SKM-1 treated with dmso at 0.1 percent for 144 hours (cell line): ENCODE measurements around the gene ARL2.
"Not testable (repeated sequence)": the region's sequence is repeated elsewhere in the genome, so short reads cannot be mapped to it uniquely, and the experiment has no call there.

Experiments used
- DNase-seq: peaks from one replicate; lab custom pipeline; 2025; ENCODE audit not compliant: unreplicated experiment; lab: John Stamatoyannopoulos, UW

ARL2 gene

GRCh38 chr11:65013888-65014725 is at the start of gene ARL2:
Gene ARL2, plus strand, starts transcription at chr11:65014160. Its CDS starts 48 bp downstream, at chr11:65014208.
- peak; percentile 87 for DNase-seq

DNA sequence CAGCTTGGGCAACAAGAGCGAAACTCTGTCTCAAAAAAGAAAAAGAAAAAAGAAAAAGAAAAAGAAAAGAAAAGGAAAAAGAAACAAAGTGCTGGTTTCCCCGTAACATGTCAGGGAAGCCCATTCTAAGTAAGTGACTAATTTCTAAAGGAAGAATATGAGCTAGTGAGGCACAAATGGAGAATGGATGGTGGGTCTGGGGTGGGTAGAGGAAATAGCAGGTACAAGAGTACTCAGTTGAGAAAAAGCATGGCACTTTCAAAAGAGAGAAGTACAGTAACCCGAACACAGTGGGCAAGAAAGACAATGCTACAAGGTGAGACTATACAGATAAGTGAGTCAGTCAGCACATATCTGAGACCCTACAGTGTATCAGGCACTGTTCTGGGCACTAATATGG is 46.6 kb upstream of the ARL2 start:
- DNase-seq, result no peak

- DNase-seq, result no peak
Observed at GRCh38 chr11:64969209-64969608, 44.8 kb upstream of the ARL2 start.

DNA sequence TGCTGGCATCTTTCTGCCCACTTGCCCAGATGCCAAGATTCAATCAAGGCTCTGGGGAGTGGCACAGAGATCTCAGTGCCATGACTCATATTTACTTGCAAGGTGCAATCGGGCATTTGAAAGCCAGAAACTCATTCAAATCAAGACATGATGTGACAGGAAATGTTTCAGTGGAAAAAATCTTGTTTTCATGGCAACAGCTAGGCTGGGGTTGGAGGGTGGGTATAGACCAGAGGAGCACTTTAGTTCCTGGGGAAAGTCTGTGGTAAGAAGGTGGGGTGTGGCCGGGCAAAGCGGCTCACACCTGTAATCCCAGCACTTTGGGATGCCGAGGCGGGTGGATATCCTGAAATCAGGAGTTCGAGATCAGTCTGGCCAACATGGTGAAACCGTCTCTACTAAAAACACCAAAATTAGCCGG is 43.2 kb upstream of the ARL2 start:
- DNase-seq, result no peak

DNA sequence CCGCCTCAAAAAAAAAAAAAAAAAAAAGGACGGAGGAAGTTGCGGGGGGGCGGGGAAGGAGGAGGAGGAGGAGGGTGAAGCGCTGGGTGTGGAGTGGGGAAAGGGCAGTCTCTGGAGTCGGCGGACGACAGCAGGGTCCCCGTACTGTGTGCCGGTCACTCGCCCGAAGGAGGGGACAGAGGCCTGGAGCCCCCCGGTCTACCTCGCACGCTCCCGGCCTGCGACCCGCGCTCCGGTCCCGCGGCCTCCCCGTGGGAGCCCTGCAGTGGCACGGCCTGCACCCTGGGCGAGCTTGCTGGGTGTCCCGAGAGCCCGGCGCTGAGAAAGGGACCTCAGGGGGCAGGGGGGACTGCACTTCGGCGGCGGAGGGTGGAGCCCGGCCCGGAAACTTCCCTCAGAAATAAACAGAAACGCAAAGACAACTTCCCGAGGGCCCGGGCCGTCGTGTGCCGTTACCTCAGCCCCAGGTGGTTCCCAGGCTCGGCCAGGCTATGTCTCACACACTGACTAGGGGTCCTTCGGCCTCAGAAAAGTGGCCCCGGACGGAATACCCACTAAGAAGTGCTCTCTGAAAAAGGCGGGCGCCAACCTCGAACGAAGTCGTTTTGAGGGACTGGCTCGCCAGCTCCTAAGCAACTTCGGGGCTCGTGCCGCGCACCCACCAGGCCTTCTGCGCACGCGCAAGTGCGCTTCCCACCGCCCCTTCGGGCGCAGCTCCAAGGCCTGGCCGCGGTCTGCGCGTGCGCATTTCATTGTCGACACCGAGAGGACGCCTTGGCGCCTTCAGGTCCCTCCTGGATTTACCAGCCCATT is 42.3 kb upstream of the ARL2 start, which contains the start of gene MAJIN:
Gene MAJIN (minus strand): TSS at position 688 of the 813 bp plus-strand sequence. CDS start 12,703 bp downstream, outside the sequence.
- DNase-seq, result no peak

DNA sequence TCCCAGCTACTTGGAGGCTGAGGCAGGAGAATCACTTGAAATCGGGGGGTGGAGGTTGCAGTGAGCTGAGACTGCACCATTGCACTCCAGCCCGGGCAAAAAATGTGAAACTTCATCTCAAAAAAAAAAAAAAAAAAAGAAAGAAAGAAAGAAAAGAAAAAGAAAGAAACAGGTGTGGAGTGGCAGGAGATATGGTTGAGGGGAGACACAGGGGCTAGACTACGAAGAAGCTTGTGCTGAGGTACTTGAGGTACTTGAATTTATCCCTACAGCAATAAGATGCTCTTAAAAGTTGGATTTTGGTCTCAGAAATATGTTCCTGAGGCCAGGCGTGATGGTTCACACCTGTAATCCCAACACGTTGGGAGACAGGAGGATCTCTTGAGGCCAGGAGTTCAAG is 39.8 kb upstream of the ARL2 start:
- no peak for DNase-seq

GRCh38 chr11:64976651-64977050 is 37.3 kb upstream of the ARL2 start:
- DNase-seq, result no peak

- DNase-seq, result not testable (repeated sequence)
Observed at GRCh38 chr11:64983339-64983738, 30.6 kb upstream of the ARL2 start.

GRCh38 chr11:64987998-64988854 is 25.7 kb upstream of the ARL2 start:
- peak; percentile 17 for DNase-seq

DNA sequence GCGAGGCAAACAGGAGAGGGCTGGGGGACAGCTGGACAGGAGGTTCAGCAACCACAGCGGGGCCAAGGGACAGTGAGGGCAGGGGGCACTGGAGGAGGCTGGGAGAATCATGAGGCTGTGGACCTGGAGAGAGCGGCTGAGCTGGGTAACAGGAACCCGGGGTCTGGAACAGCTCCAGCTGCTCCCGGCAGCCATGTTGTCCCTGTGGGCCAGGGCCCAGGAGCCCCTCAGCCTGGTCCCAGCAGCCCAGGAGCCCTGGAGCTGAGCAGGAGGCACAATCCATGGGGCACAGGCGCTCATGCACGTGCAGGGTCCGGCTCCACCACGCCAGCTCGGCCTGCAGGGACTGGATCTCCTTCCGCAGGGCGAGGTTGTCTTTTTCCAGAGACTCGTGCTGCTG is 24.5 kb upstream of the ARL2 start:
- no peak for DNase-seq

GRCh38 chr11:64990222-64990923 is 23.6 kb upstream of the ARL2 start:
- peak; percentile 62 for DNase-seq

DNA sequence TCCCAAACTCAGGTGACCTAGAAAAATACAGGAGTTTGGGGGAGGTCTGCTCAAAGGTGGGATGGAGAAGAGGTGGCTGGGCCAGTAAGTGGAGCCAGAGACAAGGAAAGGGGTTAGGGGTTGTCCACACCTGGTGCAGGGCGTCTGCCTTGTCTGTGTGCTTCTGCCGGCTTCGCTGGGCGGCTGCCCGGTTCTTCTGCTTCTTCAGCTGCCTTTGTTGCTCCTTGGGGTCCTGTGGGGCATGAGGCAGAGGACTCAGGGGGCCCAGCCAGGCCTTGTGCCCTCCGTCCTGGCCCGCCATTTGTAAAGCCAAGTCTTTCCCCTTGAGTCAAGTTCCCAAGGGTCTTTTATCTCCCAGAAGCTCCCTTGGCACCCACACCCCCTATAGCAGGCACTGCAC is 19.6 kb upstream of the ARL2 start:
- DNase-seq, result no peak

GRCh38 chr11:64996327-64996709 is 17.6 kb upstream of the ARL2 start:
- DNase-seq, result no peak

DNA sequence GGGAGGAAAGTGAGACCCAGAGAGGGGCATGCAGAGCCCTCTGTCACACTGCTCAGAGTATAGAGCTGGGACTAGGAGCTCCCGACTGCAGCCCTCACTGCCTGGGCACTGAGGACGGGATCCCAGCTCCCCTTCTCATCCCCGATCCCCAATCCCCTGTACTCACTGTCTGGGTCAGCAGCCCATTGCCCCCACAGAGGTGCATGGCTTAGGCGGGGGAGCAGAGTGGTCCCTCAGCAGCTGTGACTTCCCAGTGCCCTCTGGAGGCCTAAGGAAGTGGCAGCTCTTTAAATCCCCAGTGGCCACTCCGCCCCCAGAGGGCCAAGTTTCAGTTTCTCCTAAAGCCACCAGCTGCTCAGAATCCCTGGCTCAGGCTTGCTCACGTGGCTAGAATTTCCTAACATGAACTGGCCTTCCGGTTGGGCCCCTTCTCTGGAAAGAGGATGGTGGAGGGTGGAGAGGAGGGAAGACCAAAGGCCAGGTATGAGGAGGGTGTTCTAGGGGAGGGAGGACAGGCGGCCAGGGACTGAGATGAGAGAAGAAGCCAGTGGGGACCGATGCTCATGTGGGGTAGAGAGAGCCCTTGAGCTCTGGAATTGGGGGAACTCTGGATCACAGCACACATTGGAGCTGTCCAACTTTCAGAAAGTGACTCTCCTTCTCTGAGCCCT is 17.1 kb upstream of the ARL2 start, which contains the start of gene BATF2:
Gene BATF2 (minus strand): TSS at position 262 of the 671 bp plus-strand sequence. CDS start 57 bp downstream, at position 205.
- peak; percentile 62 for DNase-seq

- DNase-seq, result no peak
Observed at GRCh38 chr11:64998141-64998540, 15.8 kb upstream of the ARL2 start.

DNA sequence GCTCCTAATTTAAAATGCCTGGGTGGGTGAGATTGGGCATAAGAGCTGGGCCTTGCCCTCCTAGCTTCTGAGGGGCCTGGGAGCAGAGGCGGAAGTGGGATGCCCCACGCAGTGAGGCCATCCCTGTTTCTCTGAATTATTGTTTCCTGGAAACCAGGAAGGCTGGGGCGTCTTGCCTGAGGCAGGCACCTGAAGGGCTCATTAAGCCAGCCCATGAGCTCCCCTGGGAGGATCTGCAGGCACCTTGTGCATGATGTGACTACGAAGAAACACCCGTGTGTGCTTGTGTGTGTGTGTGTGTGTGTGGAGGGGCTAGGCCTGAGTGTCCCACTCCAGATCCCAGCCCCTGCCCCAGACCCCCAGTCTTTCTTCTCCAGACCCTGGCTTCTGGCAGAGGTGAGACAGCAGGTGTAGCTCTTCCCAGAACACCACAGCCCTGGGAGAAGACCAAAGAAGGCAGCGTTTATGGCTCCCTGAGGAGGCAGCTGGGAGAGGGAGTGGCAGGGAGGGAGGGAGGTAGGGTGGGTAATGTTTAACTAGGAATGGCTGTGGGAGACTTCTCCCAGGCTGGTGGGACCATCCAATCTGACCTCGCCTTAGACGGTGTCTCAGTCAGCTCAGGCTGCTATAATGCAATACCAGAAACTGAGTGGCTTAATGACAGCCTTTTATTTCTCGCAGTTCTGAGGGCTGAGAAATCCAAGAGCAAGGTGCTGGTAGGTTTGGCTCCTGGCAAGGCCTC is 15.1 kb upstream of the ARL2 start:
- no peak for DNase-seq

- no peak for DNase-seq
Observed at GRCh38 chr11:64999478-64999877, 14.5 kb upstream of the ARL2 start.

DNA sequence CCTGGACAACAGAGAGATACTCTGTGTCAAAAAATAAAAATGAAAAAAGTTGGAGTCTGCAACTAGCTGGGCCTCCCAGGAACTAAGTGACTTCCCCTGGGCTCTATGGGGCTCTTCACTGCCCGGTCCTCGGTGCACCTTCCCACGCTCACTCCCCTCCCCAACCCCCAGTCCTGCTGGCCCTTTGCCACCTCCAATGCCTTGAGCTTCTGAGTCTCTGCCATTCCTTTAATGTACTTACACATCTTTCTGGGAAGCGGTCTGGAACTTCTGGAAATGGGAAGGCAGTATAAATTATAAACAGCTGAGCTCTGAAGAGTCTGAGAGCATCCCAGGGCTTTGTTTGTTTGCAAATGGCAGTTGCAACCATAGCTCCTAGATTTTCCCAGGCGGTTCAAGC is 11.3 kb upstream of the ARL2 start:
- DNase-seq, result no peak

DNA sequence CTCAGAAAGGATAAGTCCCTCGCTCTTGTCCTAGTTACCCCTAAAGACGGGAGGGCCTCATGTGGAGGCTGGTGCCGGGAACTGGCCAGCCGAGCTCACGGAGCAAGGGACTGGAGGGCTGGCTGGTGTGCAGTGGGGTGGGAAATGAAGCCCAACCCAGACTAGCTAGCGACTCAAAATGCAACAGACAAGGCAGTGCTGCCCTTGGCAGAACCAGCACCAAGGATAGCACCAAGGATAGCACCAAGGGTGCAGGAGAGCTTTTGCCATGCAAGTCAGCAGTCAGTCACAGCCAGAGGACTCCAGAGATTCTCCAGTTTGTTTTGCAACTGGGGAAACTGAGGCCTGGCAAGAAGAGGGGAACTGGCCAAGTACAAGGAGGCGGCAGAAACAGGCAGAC is 10.7 kb upstream of the ARL2 start:
- no peak for DNase-seq
